Measurements from ENCODE around the gene XCL2.
"Not testable (repeated sequence)": the region's sequence is repeated elsewhere in the genome, so short reads cannot be mapped to it uniquely, and the experiment has no call there.

Gene XCL2

GRCh38 chr1:168553680-168554553 lies 10.1 kb upstream of the XCL2 start:
- Histone ChIP-seq H3K9ac (ENCODE audit: low read length) (no peak overlapping the region), H3K27ac (ENCODE audit: low read depth, low read length) (no peak overlapping the region), H3K4me1 (ENCODE audit: control insufficient read depth, insufficient read depth, low read length) (no peaks in the 10 kb centered on the region), H3K36me3 (ENCODE audit: control insufficient read depth, insufficient read depth, low read length) (no peaks in the 10 kb centered on the region), H3K4me3 (ENCODE audit: low read length) (no peak overlapping the region), H3K27me3 (ENCODE audit: control insufficient read depth, insufficient read depth, low read length) (no peaks in the 10 kb centered on the region)

- H3K4me1 ChIP-seq (ENCODE audit: control insufficient read depth, insufficient read depth, low read length): no peaks in the 10 kb centered on the region
- H3K4me3 ChIP-seq (ENCODE audit: low read length): no peak overlapping the region
- H3K27me3 ChIP-seq (ENCODE audit: control insufficient read depth, insufficient read depth, low read length): no peaks in the 10 kb centered on the region
- no peaks in the 10 kb centered on the region for H3K36me3 ChIP-seq (ENCODE audit: control insufficient read depth, insufficient read depth, low read length)
- H3K27ac ChIP-seq (ENCODE audit: low read depth, low read length): no peak overlapping the region
- H3K9ac ChIP-seq (ENCODE audit: low read length): no peak overlapping the region
Measured at GRCh38 chr1:168552961-168553360, 9.2 kb upstream of the XCL2 start.

GRCh38 chr1:168551688-168552087 lies 7.9 kb upstream of the XCL2 start:
- no peak overlapping the region for H3K4me3 ChIP-seq (ENCODE audit: low read length)
- no peaks in the 10 kb centered on the region for H3K4me1 ChIP-seq (ENCODE audit: control insufficient read depth, insufficient read depth, low read length)
- no peaks in the 10 kb centered on the region for H3K36me3 ChIP-seq (ENCODE audit: control insufficient read depth, insufficient read depth, low read length)
- no peak overlapping the region for H3K9ac ChIP-seq (ENCODE audit: low read length)
- H3K27ac ChIP-seq (ENCODE audit: low read depth, low read length): no peak overlapping the region
- H3K27me3 ChIP-seq (ENCODE audit: control insufficient read depth, insufficient read depth, low read length): no peaks in the 10 kb centered on the region

GRCh38 chr1:168550971-168551370 lies 7.2 kb upstream of the XCL2 start:
- Histone ChIP-seq H3K9ac (ENCODE audit: low read length) (no peak overlapping the region), H3K36me3 (ENCODE audit: control insufficient read depth, insufficient read depth, low read length) (no peaks in the 10 kb centered on the region), H3K27ac (ENCODE audit: low read depth, low read length) (no peak overlapping the region), H3K4me3 (ENCODE audit: low read length) (no peak overlapping the region), H3K27me3 (ENCODE audit: control insufficient read depth, insufficient read depth, low read length) (no peaks in the 10 kb centered on the region), H3K4me1 (ENCODE audit: control insufficient read depth, insufficient read depth, low read length) (no peaks in the 10 kb centered on the region)

GRCh38 chr1:168546553-168546895 lies 2.7 kb upstream of the XCL2 start:
- H3K4me3 ChIP-seq (ENCODE audit: low read length); H3K27ac ChIP-seq (ENCODE audit: low read depth, low read length); H3K36me3 ChIP-seq (ENCODE audit: control insufficient read depth, insufficient read depth, low read length); H3K27me3 ChIP-seq (ENCODE audit: control insufficient read depth, insufficient read depth, low read length); H3K4me1 ChIP-seq (ENCODE audit: control insufficient read depth, insufficient read depth, low read length); H3K9ac ChIP-seq (ENCODE audit: low read length): not testable (repeated sequence)

- not testable (repeated sequence) for H3K36me3 ChIP-seq (ENCODE audit: control insufficient read depth, insufficient read depth, low read length); H3K27me3 ChIP-seq (ENCODE audit: control insufficient read depth, insufficient read depth, low read length); H3K4me3 ChIP-seq (ENCODE audit: low read length); H3K27ac ChIP-seq (ENCODE audit: low read depth, low read length); H3K4me1 ChIP-seq (ENCODE audit: control insufficient read depth, insufficient read depth, low read length); H3K9ac ChIP-seq (ENCODE audit: low read length)
Measured at GRCh38 chr1:168545678-168546552, 2.1 kb upstream of the XCL2 start.

GRCh38 chr1:168542978-168543377 lies 819 bp downstream of the XCL2 start:
- not testable (repeated sequence) for H3K9ac ChIP-seq (ENCODE audit: low read length); H3K27me3 ChIP-seq (ENCODE audit: control insufficient read depth, insufficient read depth, low read length); H3K4me3 ChIP-seq (ENCODE audit: low read length); H3K27ac ChIP-seq (ENCODE audit: low read depth, low read length); H3K4me1 ChIP-seq (ENCODE audit: control insufficient read depth, insufficient read depth, low read length); H3K36me3 ChIP-seq (ENCODE audit: control insufficient read depth, insufficient read depth, low read length)

GRCh38 chr1:168540798-168541197 lies 3.0 kb downstream of the XCL2 start:
- not testable (repeated sequence) for H3K27ac ChIP-seq (ENCODE audit: low read depth, low read length); H3K36me3 ChIP-seq (ENCODE audit: control insufficient read depth, insufficient read depth, low read length); H3K4me1 ChIP-seq (ENCODE audit: control insufficient read depth, insufficient read depth, low read length); H3K27me3 ChIP-seq (ENCODE audit: control insufficient read depth, insufficient read depth, low read length); H3K4me3 ChIP-seq (ENCODE audit: low read length); H3K9ac ChIP-seq (ENCODE audit: low read length)

GRCh38 chr1:168535536-168535935 lies 8.3 kb downstream of the XCL2 start:
- Histone ChIP-seq H3K36me3 (ENCODE audit: control insufficient read depth, insufficient read depth, low read length) (no peaks in the 10 kb centered on the region), H3K9ac (ENCODE audit: low read length) (no peak overlapping the region), H3K27ac (ENCODE audit: low read depth, low read length) (no peak overlapping the region)

GRCh38 chr1:168531615-168532345 lies 12.0 kb downstream of the XCL2 start:
- Histone ChIP-seq H3K4me3 (ENCODE audit: low read length) (no peak overlapping the region), H3K4me1 (ENCODE audit: control insufficient read depth, insufficient read depth, low read length) (peaks cover 2% of the 10 kb centered on the region), H3K27me3 (ENCODE audit: control insufficient read depth, insufficient read depth, low read length) (no peaks in the 10 kb centered on the region), H3K36me3 (ENCODE audit: control insufficient read depth, insufficient read depth, low read length) (no peaks in the 10 kb centered on the region), H3K9ac (ENCODE audit: low read length) (no peak overlapping the region), H3K27ac (ENCODE audit: low read depth, low read length) (no peak overlapping the region)

More at GRCh38 chr1:168535536-168535935, 8.3 kb downstream of the XCL2 start:
- Histone ChIP-seq H3K4me3 (ENCODE audit: low read length) (no peak overlapping the region), H3K27me3 (ENCODE audit: control insufficient read depth, insufficient read depth, low read length) (no peaks in the 10 kb centered on the region), H3K4me1 (ENCODE audit: control insufficient read depth, insufficient read depth, low read length) (peaks cover 2% of the 10 kb centered on the region)

- Histone ChIP-seq H3K4me3 (ENCODE audit: low read length) (no peak overlapping the region), H3K4me1 (ENCODE audit: control insufficient read depth, insufficient read depth, low read length) (no peaks in the 10 kb centered on the region), H3K36me3 (ENCODE audit: control insufficient read depth, insufficient read depth, low read length) (no peaks in the 10 kb centered on the region)
Measured at GRCh38 chr1:168529518-168529917, 14.3 kb downstream of the XCL2 start.

GRCh38 chr1:168521401-168522000 lies 22.3 kb downstream of the XCL2 start:
- H3K9ac ChIP-seq (ENCODE audit: low read length): no peak overlapping the region
- no peaks in the 10 kb centered on the region for H3K27me3 ChIP-seq (ENCODE audit: control insufficient read depth, insufficient read depth, low read length)
- H3K27ac ChIP-seq (ENCODE audit: low read depth, low read length): no peak overlapping the region
- no peak overlapping the region for H3K4me3 ChIP-seq (ENCODE audit: low read length)
- no peaks in the 10 kb centered on the region for H3K4me1 ChIP-seq (ENCODE audit: control insufficient read depth, insufficient read depth, low read length)
- H3K36me3 ChIP-seq (ENCODE audit: control insufficient read depth, insufficient read depth, low read length): no peaks in the 10 kb centered on the region

More at GRCh38 chr1:168529518-168529917, 14.3 kb downstream of the XCL2 start:
- Histone ChIP-seq H3K9ac (ENCODE audit: low read length) (no peak overlapping the region), H3K27me3 (ENCODE audit: control insufficient read depth, insufficient read depth, low read length) (no peaks in the 10 kb centered on the region), H3K27ac (ENCODE audit: low read depth, low read length) (no peak overlapping the region)
